NCI-H1417 (cell line): Measurements from ENCODE around the gene INSYN1.
A peak's percentile ranks its signal among the peaks of the same experiment; 100 is the strongest.
"Not testable (repeated sequence)": the region's sequence is repeated elsewhere in the genome, so short reads cannot be mapped to it uniquely, and the experiment has no call there.

Experiments
- DNase-seq, 3 experiments: peaks; one replicate each; lab custom pipeline; 2025; lab: John Stamatoyannopoulos, UW

Gene INSYN1

GRCh38 chr15:73714695-73715301 is 38.4 kb downstream of the INSYN1 start:
- no peak for DNase-seq

DNA sequence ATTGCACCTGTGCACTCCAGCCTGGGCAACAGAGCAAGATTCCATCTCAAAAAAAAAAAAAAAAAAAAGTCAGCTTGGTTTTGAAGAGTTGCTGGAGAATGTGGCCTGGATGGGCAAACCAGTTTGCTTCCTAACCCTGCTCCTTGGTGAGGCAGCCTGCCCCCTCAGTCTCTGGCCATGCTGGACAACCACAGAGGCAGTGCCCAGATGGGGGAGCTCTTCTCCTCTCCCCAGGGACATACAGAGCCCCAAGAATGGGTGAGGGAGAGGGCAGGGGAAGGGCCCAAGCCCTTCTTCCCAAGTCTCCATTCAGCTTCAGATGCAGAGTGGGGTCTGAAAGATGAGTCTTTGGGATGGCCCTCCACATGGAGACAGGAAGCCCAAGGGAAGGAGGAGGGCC is 41.0 kb downstream of the INSYN1 start:
- DNase-seq = no peak

GRCh38 chr15:73711526-73711925 is 41.6 kb downstream of the INSYN1 start:
- no peak for DNase-seq

GRCh38 chr15:73710321-73710720 is 42.8 kb downstream of the INSYN1 start:
- DNase-seq = no peak

DNA sequence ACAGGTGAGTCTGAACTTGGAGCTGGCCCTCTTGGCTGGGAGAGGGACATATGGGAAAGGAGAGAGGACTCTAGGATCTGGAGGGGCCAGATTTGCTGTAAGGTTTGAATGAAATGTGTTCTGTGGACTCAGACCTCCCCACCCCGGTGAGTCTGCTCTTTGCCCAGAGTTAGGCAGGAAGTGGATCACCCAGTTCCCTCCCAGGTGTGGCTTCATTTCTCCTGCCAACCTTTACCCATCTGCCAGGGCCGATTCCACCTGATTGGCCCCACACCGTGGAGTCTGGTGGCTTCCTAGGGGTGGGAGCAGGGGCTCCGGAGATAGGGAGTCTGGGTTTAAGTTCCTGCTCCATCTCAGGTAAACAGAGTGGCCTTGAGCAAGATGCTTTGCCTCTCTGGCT is 43.5 kb downstream of the INSYN1 start:
- DNase-seq = no peak

DNA sequence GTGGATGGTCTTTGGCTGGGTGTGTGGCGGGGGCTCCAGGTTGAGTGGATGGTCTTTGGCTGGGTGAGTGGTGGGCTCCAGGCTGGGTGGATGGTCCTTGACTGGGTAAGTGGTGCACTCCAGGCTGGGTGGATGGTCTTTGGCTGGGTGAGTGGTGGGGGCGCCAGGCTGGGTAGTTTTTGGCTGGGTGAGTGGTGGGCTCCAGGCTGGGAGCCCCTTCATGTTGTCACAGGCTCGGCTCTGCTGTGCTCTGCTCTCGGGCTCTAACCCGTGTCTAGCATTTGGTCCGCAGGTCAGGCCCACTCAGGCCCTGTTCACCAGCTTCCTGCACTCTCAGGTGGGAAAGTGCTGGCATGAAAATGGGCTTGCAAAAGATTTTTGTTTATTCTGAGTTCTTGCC is 43.9 kb downstream of the INSYN1 start:
- no peak for DNase-seq

- no peak for DNase-seq
Measured at GRCh38 chr15:73708691-73709090, 44.5 kb downstream of the INSYN1 start.

GRCh38 chr15:73704869-73705645 is 48.1 kb downstream of the INSYN1 start:
- peak; percentile 49 to 78 (median 51) for DNase-seq

- not testable (repeated sequence) for DNase-seq
Measured at GRCh38 chr15:73704142-73704868, 48.8 kb downstream of the INSYN1 start.

- DNase-seq = not testable (repeated sequence)
Measured at GRCh38 chr15:73703601-73704000, 49.5 kb downstream of the INSYN1 start.

GRCh38 chr15:73702311-73703239 is 50.6 kb downstream of the INSYN1 start:
- not testable (repeated sequence) for DNase-seq

DNA sequence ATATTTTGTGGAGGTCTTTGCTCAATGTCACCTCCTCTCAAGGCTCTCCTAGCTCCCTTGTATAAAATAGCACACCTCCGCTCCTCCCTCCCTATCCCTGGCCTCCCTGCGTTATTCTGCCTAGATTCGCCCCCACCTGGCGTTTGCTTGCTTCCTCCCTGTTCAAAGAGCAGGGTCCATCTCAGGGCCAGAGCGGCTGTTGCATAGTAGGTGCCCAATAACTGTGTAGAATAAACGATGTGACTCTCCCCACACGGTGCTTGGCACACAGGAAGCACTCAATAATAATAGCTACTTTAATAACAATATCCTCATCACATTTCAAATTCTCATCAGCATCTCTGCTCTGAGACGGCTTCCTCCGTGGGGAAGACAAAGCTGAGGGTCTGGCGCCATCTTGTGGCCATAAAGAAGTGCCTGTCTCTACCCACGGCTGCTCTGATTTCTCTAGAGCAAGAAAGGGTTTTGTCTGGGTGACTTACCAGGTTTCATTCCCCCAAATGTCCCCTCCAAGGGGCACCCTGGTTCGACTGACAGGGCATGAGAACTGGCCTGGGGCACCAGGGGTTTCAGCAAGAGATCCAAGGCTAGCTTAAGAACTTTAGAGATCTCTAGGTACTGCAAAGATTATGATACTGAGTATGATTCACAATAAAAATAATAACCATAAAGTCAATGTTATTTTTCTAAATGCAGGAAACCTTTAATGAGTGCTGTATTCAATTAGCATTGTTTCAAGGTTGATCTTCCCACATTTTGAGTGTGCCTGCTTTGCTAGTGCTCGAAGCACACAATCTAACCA is 52.9 kb downstream of the INSYN1 start:
- peak; percentile 63 to 92 (median 76) for DNase-seq

DNA sequence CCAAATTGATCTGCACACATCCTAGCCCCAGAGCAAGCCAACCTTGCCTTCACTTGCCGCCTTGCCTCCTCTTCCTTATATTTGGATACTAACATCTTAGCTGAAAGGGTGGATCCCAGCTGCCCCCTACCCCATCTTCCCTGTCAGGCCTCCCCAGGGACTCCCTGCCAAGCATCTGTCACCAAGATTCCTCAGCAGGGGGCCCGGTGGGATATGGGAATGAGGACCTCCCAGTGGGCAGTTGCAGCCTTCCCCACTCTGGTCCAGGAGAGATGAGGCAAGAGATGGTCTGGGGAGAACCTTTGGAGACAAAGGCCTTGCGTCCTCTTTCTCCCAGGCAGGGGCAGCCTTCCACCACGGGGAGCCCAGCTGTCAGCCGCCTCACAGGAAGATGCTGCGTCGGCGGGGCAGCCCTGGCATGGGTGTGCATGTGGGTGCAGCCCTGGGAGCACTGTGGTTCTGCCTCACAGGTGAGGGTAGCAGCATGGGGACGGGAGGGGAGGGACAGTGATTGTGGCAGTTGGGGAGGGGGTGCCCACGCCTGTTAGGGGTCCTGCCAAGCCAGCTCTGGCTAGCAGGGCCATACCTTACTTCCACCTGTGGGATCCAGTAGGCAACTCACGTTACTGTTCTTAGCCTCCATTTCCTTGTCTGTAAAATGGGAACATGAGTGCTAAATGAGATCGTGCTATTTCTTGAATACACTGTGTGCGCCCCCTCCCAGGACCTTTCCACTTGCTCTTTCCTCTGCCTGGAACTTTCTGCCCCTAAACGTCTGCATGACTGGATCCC is 53.7 kb downstream of the INSYN1 start:
- peak in 1 of 3 experiments; percentile 23 for DNase-seq

DNA sequence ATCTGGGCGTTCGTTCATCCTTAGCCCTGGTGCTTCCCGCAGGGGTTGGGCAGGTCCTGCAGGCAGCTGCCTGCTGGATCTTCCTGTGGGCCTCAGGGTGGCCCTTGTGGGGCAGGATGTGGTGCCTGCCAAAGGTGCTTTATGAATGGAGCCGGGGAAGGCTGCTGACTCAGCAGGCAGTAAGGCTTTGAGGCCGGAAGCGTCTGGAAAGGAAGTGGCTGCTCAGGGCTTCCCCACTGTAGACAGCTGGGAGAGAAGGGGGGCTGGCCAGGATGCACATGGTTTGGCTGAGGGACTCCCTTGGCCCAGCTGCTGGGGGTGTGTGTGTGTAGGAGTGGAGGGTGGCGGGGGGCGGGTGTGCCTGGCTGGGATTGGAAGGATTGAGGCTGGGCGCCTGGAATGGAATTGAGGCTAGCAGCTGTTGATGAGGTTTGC is 56.1 kb downstream of the INSYN1 start:
- peak; percentile 4 to 79 (median 59) for DNase-seq

DNA sequence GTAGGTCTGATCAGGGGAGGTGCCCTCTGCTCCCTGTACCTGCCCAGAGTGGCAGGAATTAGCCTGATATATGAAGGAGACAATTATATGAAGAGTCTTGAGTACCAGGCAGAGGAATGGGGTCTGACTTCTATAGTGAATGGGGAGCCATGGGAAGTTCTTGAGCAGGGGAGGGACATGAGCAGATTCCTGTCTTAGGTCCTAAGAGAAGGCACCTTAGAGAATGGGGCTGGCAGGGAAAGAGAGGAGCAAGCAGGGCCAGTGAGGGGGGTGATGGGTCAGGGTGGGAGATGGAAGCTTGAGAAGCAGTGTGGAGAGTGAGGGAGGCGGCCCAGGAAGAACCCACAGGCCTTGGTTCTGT is 56.5 kb downstream of the INSYN1 start:
- no peak for DNase-seq

- DNase-seq = no peak
Measured at GRCh38 chr15:73695773-73696640, 57.1 kb downstream of the INSYN1 start.

- DNase-seq = no peak
Measured at GRCh38 chr15:73694419-73694818, 58.7 kb downstream of the INSYN1 start.

DNA sequence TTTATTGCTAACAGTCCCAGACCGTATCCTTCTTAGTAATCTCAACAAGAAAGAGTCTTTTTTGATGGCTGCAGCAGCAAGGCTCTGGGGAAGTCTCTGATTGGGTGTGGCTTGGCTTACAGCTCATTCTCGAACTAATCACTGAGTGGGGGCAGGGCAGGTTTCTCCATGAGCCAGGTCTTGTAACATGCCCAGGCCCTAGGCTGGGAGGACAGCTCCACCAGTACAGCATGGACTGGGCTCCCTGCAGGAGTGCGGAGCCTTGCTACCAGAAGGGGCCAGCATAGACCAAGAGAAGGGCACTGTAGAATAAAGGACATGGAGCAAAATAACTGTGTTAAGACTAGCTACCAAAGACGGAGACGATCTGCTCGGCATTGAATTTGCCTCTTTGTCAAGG is 61.8 kb downstream of the INSYN1 start:
- peak in 1 of 3 experiments; percentile 23 for DNase-seq

- no peak for DNase-seq
Measured at GRCh38 chr15:73688455-73688854, 64.7 kb downstream of the INSYN1 start.
